Measurements from ENCODE around the gene KREMEN1.

DNA sequence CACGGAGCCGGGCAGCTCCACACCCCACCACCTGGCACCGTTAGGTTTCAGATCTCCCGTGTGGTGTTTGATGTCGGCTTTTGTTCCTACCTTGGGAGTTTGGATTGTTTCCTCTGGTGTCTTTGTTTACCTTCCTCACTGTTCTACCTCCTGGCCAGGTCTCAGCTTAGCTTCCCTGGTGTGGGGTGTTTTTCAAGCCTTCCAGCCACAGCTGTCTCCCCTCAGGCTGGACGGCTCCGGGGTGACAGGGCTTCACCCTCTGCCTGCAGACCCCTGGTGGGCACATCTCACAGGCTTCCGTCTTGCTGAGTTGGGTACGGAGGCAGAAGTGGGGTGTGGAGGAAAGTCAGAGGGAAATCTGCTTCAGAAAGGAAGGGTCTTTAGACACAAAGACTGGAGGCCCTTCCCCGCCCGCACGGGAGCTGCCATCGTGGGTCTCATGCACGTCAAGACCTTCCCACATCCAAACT is 73.3 kb downstream of the KREMEN1 start:
- TF ChIP-seq, protein P1, sequence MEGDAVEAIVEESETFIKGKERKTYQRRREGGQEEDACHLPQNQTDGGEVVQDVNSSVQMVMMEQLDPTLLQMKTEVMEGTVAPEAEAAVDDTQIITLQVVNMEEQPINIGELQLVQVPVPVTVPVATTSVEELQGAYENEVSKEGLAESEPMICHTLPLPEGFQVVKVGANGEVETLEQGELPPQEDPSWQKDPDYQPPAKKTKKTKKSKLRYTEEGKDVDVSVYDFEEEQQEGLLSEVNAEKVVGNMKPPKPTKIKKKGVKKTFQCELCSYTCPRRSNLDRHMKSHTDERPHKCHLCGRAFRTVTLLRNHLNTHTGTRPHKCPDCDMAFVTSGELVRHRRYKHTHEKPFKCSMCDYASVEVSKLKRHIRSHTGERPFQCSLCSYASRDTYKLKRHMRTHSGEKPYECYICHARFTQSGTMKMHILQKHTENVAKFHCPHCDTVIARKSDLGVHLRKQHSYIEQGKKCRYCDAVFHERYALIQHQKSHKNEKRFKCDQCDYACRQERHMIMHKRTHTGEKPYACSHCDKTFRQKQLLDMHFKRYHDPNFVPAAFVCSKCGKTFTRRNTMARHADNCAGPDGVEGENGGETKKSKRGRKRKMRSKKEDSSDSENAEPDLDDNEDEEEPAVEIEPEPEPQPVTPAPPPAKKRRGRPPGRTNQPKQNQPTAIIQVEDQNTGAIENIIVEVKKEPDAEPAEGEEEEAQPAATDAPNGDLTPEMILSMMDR (IDR thresholded peaks at IDR 0.05 in 2 of 3, conservative IDR thresholded peaks at IDR 0.05 in 1 of 3; ENCODE audit: borderline replicate concordance in 1 of 3, insufficient read depth in 1 of 3, low read depth in 2 of 3, low read length in 2 of 3): no peak
- TF ChIP-seq, protein P2, sequence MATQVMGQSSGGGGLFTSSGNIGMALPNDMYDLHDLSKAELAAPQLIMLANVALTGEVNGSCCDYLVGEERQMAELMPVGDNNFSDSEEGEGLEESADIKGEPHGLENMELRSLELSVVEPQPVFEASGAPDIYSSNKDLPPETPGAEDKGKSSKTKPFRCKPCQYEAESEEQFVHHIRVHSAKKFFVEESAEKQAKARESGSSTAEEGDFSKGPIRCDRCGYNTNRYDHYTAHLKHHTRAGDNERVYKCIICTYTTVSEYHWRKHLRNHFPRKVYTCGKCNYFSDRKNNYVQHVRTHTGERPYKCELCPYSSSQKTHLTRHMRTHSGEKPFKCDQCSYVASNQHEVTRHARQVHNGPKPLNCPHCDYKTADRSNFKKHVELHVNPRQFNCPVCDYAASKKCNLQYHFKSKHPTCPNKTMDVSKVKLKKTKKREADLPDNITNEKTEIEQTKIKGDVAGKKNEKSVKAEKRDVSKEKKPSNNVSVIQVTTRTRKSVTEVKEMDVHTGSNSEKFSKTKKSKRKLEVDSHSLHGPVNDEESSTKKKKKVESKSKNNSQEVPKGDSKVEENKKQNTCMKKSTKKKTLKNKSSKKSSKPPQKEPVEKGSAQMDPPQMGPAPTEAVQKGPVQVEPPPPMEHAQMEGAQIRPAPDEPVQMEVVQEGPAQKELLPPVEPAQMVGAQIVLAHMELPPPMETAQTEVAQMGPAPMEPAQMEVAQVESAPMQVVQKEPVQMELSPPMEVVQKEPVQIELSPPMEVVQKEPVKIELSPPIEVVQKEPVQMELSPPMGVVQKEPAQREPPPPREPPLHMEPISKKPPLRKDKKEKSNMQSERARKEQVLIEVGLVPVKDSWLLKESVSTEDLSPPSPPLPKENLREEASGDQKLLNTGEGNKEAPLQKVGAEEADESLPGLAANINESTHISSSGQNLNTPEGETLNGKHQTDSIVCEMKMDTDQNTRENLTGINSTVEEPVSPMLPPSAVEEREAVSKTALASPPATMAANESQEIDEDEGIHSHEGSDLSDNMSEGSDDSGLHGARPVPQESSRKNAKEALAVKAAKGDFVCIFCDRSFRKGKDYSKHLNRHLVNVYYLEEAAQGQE (IDR thresholded peaks at IDR 0.05; ENCODE audit: low read depth): no peak
- TF ChIP-seq EZH2phosphoT487 (IDR thresholded peaks at IDR 0.05; ENCODE audit: borderline replicate concordance) (no peak), ELF1 (IDR thresholded peaks at IDR 0.05; ENCODE audit: borderline replicate concordance, low read depth) (no peak), CEBPB (IDR thresholded peaks at IDR 0.05; ENCODE audit: low read depth) (no peak), POLR2AphosphoS5 (IDR thresholded peaks at IDR 0.05; ENCODE audit: low read depth, low read length) (no peak), ZNF274 (IDR thresholded peaks at IDR 0.05; ENCODE audit: low read depth, low read length) (no peak)
- TF ChIP-seq, protein P3, sequence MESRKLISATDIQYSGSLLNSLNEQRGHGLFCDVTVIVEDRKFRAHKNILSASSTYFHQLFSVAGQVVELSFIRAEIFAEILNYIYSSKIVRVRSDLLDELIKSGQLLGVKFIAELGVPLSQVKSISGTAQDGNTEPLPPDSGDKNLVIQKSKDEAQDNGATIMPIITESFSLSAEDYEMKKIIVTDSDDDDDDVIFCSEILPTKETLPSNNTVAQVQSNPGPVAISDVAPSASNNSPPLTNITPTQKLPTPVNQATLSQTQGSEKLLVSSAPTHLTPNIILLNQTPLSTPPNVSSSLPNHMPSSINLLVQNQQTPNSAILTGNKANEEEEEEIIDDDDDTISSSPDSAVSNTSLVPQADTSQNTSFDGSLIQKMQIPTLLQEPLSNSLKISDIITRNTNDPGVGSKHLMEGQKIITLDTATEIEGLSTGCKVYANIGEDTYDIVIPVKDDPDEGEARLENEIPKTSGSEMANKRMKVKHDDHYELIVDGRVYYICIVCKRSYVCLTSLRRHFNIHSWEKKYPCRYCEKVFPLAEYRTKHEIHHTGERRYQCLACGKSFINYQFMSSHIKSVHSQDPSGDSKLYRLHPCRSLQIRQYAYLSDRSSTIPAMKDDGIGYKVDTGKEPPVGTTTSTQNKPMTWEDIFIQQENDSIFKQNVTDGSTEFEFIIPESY (IDR thresholded peaks at IDR 0.05; ENCODE audit: extremely low read depth, insufficient replicate concordance, low read length): no peak
